Activated gamma-delta T cell treated with Interleukin-2 at 50 U/mL for 16 hours (primary cell): ENCODE results near the gene HS2ST1.
A peak's percentile ranks its signal among the peaks of the same experiment; 100 is the strongest.
"Not testable (repeated sequence)": the region's sequence is repeated elsewhere in the genome, so short reads cannot be mapped to it uniquely, and the experiment has no call there.

ENCODE experiments used
- DNase-seq: peaks from one replicate; pipeline ENCODE4 v3.0.0-alpha.2; 2020

Gene HS2ST1

GRCh38 chr1:86914601-86914997, at the start of gene HS2ST1:
Gene HS2ST1 (plus strand): TSS chr1:86914635.
- DNase-seq = no peak

GRCh38 chr1:86865973-86866637, 48.3 kb upstream of the HS2ST1 start:
- no peak for DNase-seq

- DNase-seq = no peak
These were observed 47.8 kb upstream of the HS2ST1 start for GRCh38 chr1:86866665-86867064.

GRCh38 chr1:86867278-86867677, 47.2 kb upstream of the HS2ST1 start:
- DNase-seq = not testable (repeated sequence)

GRCh38 chr1:86868477-86868876, 46.0 kb upstream of the HS2ST1 start:
- DNase-seq = no peak

GRCh38 chr1:86871001-86871400, 43.4 kb upstream of the HS2ST1 start:
- DNase-seq = no peak

GRCh38 chr1:86872086-86872485, 42.3 kb upstream of the HS2ST1 start:
- DNase-seq = no peak

GRCh38 chr1:86875722-86876121, 38.7 kb upstream of the HS2ST1 start:
- DNase-seq = no peak

GRCh38 chr1:86887479-86888162, 26.8 kb upstream of the HS2ST1 start:
- no peak for DNase-seq

GRCh38 chr1:86888327-86888726, 26.1 kb upstream of the HS2ST1 start:
- no peak for DNase-seq

- DNase-seq = not testable (repeated sequence)
These were observed 15.0 kb upstream of the HS2ST1 start for GRCh38 chr1:86899401-86899800.

GRCh38 chr1:86905875-86906274, 8.6 kb upstream of the HS2ST1 start:
- DNase-seq = no peak

- no peak for DNase-seq
These were observed 8.0 kb upstream of the HS2ST1 start for GRCh38 chr1:86906419-86906818.

GRCh38 chr1:86912281-86912900, 2.0 kb upstream of the HS2ST1 start:
- no peak for DNase-seq

- DNase-seq = peak; percentile 19
These were observed 988 bp upstream of the HS2ST1 start for GRCh38 chr1:86913399-86913895.

- DNase-seq = peak; percentile 99
These were observed 387 bp upstream of the HS2ST1 start, which contains the start of gene SELENOF for GRCh38 chr1:86913896-86914600. Gene SELENOF (minus strand): TSS chr1:86914126. CDS start chr1:86914111, 15 bp downstream.

GRCh38 chr1:86914998-86915736, 732 bp downstream of the HS2ST1 start:
- DNase-seq = peak; percentile 34

- DNase-seq = no peak
These were observed 1.4 kb downstream of the HS2ST1 start for GRCh38 chr1:86915737-86916235.

- DNase-seq = no peak
These were observed 2.3 kb downstream of the HS2ST1 start for GRCh38 chr1:86916752-86917151.

- DNase-seq = no peak
These were observed 8.0 kb downstream of the HS2ST1 start for GRCh38 chr1:86922445-86922844.

- DNase-seq = no peak
These were observed 10.0 kb downstream of the HS2ST1 start for GRCh38 chr1:86924324-86924960.

- DNase-seq = no peak
These were observed 11.3 kb downstream of the HS2ST1 start for GRCh38 chr1:86925742-86926141.
